Neural cell (in vitro differentiated cells): ENCODE data around the gene PLBD1. TPM values are rescaled to one million over a fixed set of nuclear protein-coding genes. Genes with fewer than 3 reads are reported as not detected.

ENCODE experiments used
- H2AFZ ChIP-seq: fragments of 200-600, 300-800 bp; sonication (generic), shearing (Covaris generic); 2 replicates; pipeline ENCODE4 v1.6.0; 2014; ENCODE audit warnings: low read depth, mild to moderate bottlenecking, antibody characterized with exemption, low read length, moderate library complexity
- H3F3A ChIP-seq: fragments of 200-600 bp; shearing (Covaris generic); 2 replicates; pipeline ENCODE4 v1.6.1; 2016; ENCODE audit warnings: mild to moderate bottlenecking, moderate library complexity, mixed read lengths, antibody characterized with exemption, low read length; ENCODE audit not compliant: insufficient read depth, poor library complexity, severe bottlenecking
- H3K27ac ChIP-seq: fragments of 200-600, 300-800 bp; sonication (generic), shearing (Covaris generic); 2 replicates; pipeline ENCODE4 v1.5.1; 2014; ENCODE audit warnings: mild to moderate bottlenecking, low read length, moderate library complexity
- H3K27me3 ChIP-seq: fragments of 300-800, 200-600 bp; sonication (generic), shearing (Covaris generic); 2 replicates; pipeline ENCODE4 v1.6.0; 2014; ENCODE audit warnings: mild to moderate bottlenecking, low read depth, low read length, moderate library complexity; ENCODE audit not compliant: insufficient read depth
- H3K36me3 ChIP-seq: fragments of 300-800, 200-600 bp; sonication (generic), shearing (Covaris generic); 2 replicates; pipeline ENCODE4 v1.5.1; 2014; ENCODE audit warnings: mild to moderate bottlenecking, antibody characterized with exemption, low read length, moderate library complexity; ENCODE audit not compliant: insufficient read depth
- H3K4me2 ChIP-seq: fragments of 300-800, 200-600 bp; sonication (generic), shearing (Covaris generic); 2 replicates; pipeline ENCODE4 v1.6.0; 2014; ENCODE audit warnings: mild to moderate bottlenecking, low read length
- H3K4me3 ChIP-seq: fragments of 300-800, 200-600 bp; sonication (generic), shearing (Covaris generic); 2 replicates; pipeline ENCODE4 v1.5.1; 2014; ENCODE audit warnings: mild to moderate bottlenecking, low read length, moderate library complexity
- H3K79me2 ChIP-seq: fragments of 200-600 bp; shearing (Covaris generic); replicated peaks from 2 replicates; pipeline ENCODE4 v1.6.0; 2014; ENCODE audit warnings: mild to moderate bottlenecking, low read length, moderate library complexity; ENCODE audit not compliant: insufficient read depth
- H3K9ac ChIP-seq: fragments of 300-800, 200-600 bp; sonication (generic), shearing (Covaris generic); 2 replicates; pipeline ENCODE4 v1.6.1; 2016; ENCODE audit warnings: mild to moderate bottlenecking, low read length, mixed read lengths
- H3K9me2 ChIP-seq: fragments of 200-600 bp; shearing (Covaris generic); 2 replicates; pipeline ENCODE4 v1.6.1; 2016; ENCODE audit warnings: mild to moderate bottlenecking, low read length, mixed read lengths; ENCODE audit not compliant: insufficient read depth
- H3K9me3 ChIP-seq: fragments of 200-600, 300-800 bp; sonication (generic), shearing (Covaris generic); 2 replicates; pipeline ENCODE4 v1.6.1; 2016; ENCODE audit warnings: mild to moderate bottlenecking, mixed run types, low read length, moderate library complexity, mixed read lengths
- H4K20me1 ChIP-seq: fragments of 200-600 bp; shearing (Covaris generic); 2 replicates; pipeline ENCODE4 v1.6.1; 2016; ENCODE audit warnings: mild to moderate bottlenecking, mixed run types; ENCODE audit not compliant: insufficient read depth
- EP300 ChIP-seq: fragments of 450-650 bp; conservative IDR thresholded peaks from 2 replicates; pipeline ENCODE4 v1.6.1; 2014; ENCODE audit warnings: antibody characterized with exemption, mild to moderate bottlenecking, moderate library complexity; ENCODE audit not compliant: poor library complexity, severe bottlenecking
- EZH2 ChIP-seq: fragments of 200-600, 300-800 bp; shearing (Covaris generic), sonication (generic); IDR thresholded peaks from 2 replicates; pipeline ENCODE4 v1.6.1; 2014; ENCODE audit warnings: antibody characterized with exemption, low read length, borderline replicate concordance, mild to moderate bottlenecking; ENCODE audit not compliant: insufficient read depth, poor library complexity, severe bottlenecking
- MXI1 ChIP-seq: fragments of 450-650 bp; conservative IDR thresholded peaks from 2 replicates; pipeline ENCODE4 v1.6.1; 2014; ENCODE audit warnings: antibody characterized with exemption, mild to moderate bottlenecking; ENCODE audit not compliant: poor library complexity, severe bottlenecking
- POLR2AphosphoS5 ChIP-seq: IDR thresholded peaks from 2 replicates; pipeline ENCODE4 v1.6.1; 2012
- RAD21 ChIP-seq: fragments of 450-650 bp; conservative IDR thresholded peaks from 2 replicates; pipeline ENCODE4 v1.6.1; 2014; ENCODE audit warnings: antibody characterized with exemption, mild to moderate bottlenecking, moderate library complexity
- REST ChIP-seq: IDR thresholded peaks from 2 replicates; pipeline ENCODE4 v1.6.1; 2012; ENCODE audit warnings: borderline replicate concordance
- SMC3 ChIP-seq: fragments of 450-650 bp; conservative IDR thresholded peaks from 2 replicates; pipeline ENCODE4 v1.6.1; 2014; ENCODE audit warnings: antibody characterized with exemption, mild to moderate bottlenecking, moderate library complexity; ENCODE audit not compliant: poor library complexity
- TAF1 ChIP-seq: IDR thresholded peaks from 2 replicates; pipeline ENCODE4 v1.6.1; 2012; ENCODE audit warnings: low read depth
- polyA minus RNA-seq: library from RNA; depleted of rRNA, polyadenylated mRNA; stranded (reverse); fragments of >200 nt; gene quantifications from 2 replicates; pipeline ENCODE4 v1.2.3, GENCODE V29; 2014
- polyA plus RNA-seq: library from polyadenylated mRNA; depleted of rRNA; stranded (reverse); fragments of >200 nt; gene quantifications from 2 replicates; pipeline ENCODE4 v1.2.3, GENCODE V29; 2014
- TF ChIP-seq, protein P1 (sequence below): fragments of 450-650 bp; IDR thresholded peaks from 2 replicates; pipeline ENCODE4 v1.5.1; 2014; ENCODE audit warnings: antibody characterized with exemption, mild to moderate bottlenecking, moderate library complexity; ENCODE audit not compliant: poor library complexity, severe bottlenecking

The PLBD1 gene
- polyA plus RNA-seq: not detected in 2 replicates
- not detected in 2 replicates for polyA minus RNA-seq

- Histone ChIP-seq H3K9me3 (no peaks in the 10 kb centered on the region), H3K27me3 (peaks cover 8% of the 10 kb centered on the region), H2AFZ (no peak within 1 kb of the TSS), H3K36me3 (no peaks in the 10 kb centered on the region), H3F3A (no peaks in the 10 kb centered on the region), H3K4me3 (peak within 1 kb of the TSS; percentile 57), H3K27ac (no peak within 1 kb of the TSS), H3K9me2 (no peaks in the 10 kb centered on the region), H3K79me2 (no peaks in the 10 kb centered on the region), H3K9ac (no peak within 1 kb of the TSS), H4K20me1 (no peaks in the 10 kb centered on the region), H3K4me2 (no peak within 1 kb of the TSS)
- TF ChIP-seq EP300: no peak
- TF ChIP-seq REST: no peak
- no peak for TF ChIP-seq TAF1
- no peak for TF ChIP-seq SMC3
- TF ChIP-seq POLR2AphosphoS5: no peak
- no peak for TF ChIP-seq EZH2
- TF ChIP-seq, protein P1, sequence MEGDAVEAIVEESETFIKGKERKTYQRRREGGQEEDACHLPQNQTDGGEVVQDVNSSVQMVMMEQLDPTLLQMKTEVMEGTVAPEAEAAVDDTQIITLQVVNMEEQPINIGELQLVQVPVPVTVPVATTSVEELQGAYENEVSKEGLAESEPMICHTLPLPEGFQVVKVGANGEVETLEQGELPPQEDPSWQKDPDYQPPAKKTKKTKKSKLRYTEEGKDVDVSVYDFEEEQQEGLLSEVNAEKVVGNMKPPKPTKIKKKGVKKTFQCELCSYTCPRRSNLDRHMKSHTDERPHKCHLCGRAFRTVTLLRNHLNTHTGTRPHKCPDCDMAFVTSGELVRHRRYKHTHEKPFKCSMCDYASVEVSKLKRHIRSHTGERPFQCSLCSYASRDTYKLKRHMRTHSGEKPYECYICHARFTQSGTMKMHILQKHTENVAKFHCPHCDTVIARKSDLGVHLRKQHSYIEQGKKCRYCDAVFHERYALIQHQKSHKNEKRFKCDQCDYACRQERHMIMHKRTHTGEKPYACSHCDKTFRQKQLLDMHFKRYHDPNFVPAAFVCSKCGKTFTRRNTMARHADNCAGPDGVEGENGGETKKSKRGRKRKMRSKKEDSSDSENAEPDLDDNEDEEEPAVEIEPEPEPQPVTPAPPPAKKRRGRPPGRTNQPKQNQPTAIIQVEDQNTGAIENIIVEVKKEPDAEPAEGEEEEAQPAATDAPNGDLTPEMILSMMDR: no peak
- TF ChIP-seq MXI1: no peak
- no peak for TF ChIP-seq RAD21
These were observed at the start of gene PLBD1 for GRCh38 chr12:14567351-14568162. TSS of gene PLBD1 (minus strand) at chr12:14567883. CDS start at chr12:14567696, 187 bp downstream.

- TF ChIP-seq TAF1 (no peak), MXI1 (no peak), SMC3 (no peak), EP300 (no peak), POLR2AphosphoS5 (no peak), RAD21 (no peak), EZH2 (no peak), REST (no peak)
- TF ChIP-seq, protein P1: no peak
- Histone ChIP-seq H3F3A (no peaks in the 10 kb centered on the region), H3K4me2 (no peak overlapping the region), H3K4me3 (no peak overlapping the region), H3K79me2 (no peaks in the 10 kb centered on the region), H3K9me2 (no peaks in the 10 kb centered on the region), H3K9me3 (no peaks in the 10 kb centered on the region), H4K20me1 (no peaks in the 10 kb centered on the region), H3K36me3 (no peaks in the 10 kb centered on the region), H2AFZ (no peak overlapping the region), H3K9ac (no peak overlapping the region), H3K27me3 (no peaks in the 10 kb centered on the region), H3K27ac (no peak overlapping the region)
These were observed 47.0 kb upstream of the PLBD1 start for GRCh38 chr12:14614704-14615121.
